Measurements from ENCODE around the gene SMIM30.

GRCh38 chr7:113087071-113087998 is 31.0 kb downstream of the SMIM30 start:
- TF ChIP-seq CTCF (conservative IDR thresholded peaks at IDR 0.05) = no peak
- no peak for TF ChIP-seq ZFX (IDR thresholded peaks at IDR 0.05)

Measured in C4-2B (cell line).